Effector CD8-positive, alpha-beta T cell (primary cell): ENCODE measurements around the gene XRN2.
"Not testable (repeated sequence)": the region's sequence is repeated elsewhere in the genome, so short reads cannot be mapped to it uniquely, and the experiment has no call there.

ENCODE experiments used
- DNase-seq: peaks from one replicate; lab custom pipeline; 2025; lab: John Stamatoyannopoulos, UW

XRN2 gene

GRCh38 chr20:21344961-21345360 is 41.8 kb downstream of the XRN2 start:
- DNase-seq: no peak

- no peak for DNase-seq
These were observed 49.6 kb downstream of the XRN2 start for GRCh38 chr20:21352703-21353102.

GRCh38 chr20:21353236-21353635 is 50.1 kb downstream of the XRN2 start:
- no peak for DNase-seq

GRCh38 chr20:21355981-21356380 is 52.9 kb downstream of the XRN2 start:
- no peak for DNase-seq

- DNase-seq: no peak
These were observed 53.3 kb downstream of the XRN2 start for GRCh38 chr20:21356386-21356785.

DNA sequence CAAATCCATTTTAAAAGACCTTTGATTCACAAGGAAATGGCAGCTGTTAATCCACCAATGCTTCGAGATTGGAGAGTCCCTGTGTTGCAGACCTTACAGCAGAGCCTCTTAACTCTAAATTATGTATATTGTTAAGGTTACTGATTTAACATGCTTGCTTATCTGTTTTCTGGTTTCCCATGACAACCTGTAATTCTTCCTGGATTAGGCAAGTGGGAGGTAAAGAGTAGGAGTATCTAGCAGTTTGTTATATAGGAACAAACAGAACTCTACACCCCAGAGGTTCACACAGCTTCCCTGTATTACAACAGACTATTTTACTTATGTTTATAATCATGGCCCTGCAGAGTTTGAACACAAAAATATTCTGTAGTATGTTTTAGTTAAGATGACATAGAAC is 54.7 kb downstream of the XRN2 start:
- no peak for DNase-seq

GRCh38 chr20:21358737-21359136 is 55.6 kb downstream of the XRN2 start:
- DNase-seq: no peak

DNA sequence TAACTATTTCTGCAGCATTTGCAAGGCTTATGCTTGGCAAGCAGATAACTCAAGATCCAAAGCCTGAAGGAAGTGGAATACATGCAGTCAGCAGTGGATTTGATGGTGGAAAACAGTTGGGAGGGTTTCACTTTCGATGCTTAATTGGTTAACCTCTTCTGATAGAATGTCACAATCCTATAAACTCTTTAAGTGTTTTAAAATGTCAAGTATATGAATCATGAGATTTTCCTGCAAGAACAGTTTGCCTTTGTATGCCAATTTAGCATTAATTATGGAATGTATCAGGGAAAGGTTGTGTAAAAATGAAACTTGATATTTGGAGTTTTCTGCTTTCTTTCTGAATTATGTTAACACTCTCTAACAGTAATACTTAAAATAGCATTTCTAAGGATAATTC is 57.6 kb downstream of the XRN2 start:
- DNase-seq: no peak

GRCh38 chr20:21361266-21361665 is 58.1 kb downstream of the XRN2 start:
- no peak for DNase-seq

- DNase-seq: no peak
These were observed 61.3 kb downstream of the XRN2 start for GRCh38 chr20:21364413-21364812.

DNA sequence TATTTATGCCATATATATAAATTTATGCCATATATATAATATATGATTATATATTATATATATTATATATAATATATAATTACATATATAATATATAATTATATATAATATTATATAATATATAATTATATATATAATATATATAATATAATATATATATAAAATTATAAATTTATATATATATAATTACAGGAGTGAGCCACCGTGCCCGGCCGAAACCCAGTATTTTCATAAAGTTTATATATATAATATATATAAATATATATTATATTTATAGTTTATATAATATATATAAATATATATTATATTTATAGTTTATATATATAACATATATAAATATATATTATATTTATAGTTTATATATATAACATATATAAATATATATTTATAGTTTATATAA is 62.6 kb downstream of the XRN2 start:
- DNase-seq: no peak

GRCh38 chr20:21366273-21366672 is 63.1 kb downstream of the XRN2 start:
- not testable (repeated sequence) for DNase-seq

DNA sequence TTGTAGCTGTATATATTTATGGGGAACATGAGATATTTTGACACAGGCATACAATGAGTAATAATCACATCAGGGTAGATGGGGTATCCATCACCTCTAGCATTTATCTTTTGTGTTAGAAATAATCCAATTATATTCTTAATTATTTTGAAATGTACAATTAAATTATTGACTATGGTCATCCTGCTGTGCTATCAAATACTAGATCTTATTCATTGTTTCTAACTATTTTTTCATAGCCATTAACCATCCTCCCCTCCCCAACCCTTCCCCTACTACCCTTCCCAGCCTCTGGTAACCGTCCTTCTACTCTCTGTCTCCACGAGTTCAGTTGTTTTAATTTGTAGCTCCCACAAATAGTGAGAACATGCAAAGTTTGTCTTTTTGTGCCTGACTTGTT is 65.7 kb downstream of the XRN2 start:
- no peak for DNase-seq

GRCh38 chr20:21371193-21371592 is 68.1 kb downstream of the XRN2 start:
- DNase-seq: no peak

DNA sequence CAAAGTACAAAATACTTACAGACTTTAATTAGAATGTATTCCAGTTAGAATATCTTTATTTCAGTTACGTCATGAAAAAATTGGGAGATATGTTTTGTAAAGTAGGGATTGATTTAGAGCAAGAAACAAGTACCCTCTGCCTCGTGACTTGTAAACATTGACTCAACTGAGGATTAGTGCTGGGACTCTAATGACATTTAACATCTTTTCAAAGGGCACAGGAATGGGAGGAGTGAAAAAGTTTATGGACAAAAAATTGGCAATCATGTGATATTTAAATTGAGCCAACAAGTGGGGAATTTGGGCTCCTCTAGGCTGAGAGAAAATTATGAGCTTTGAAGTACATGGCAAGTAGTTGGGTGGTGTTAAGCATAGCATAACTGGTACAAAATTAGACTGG is 68.9 kb downstream of the XRN2 start:
- DNase-seq: no peak

DNA sequence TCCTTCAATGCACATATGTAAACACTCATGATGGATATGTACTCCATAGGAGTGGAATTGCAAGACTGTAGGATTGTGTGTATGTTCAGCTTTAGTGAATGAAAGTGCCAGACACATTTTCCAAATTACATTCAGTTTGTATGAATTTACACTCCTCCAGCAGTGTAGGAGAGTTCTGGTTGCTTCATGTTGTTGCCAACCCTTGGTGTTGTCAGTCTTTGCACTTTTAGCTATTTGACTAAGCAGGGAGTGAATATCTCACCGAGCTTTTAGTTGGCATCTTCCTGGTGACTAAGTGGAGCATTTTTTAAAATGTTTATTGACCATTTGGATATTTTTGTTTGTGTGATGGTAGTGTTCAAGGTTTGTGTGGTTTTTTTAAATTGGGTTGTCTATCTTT is 70.3 kb downstream of the XRN2 start:
- DNase-seq: no peak

DNA sequence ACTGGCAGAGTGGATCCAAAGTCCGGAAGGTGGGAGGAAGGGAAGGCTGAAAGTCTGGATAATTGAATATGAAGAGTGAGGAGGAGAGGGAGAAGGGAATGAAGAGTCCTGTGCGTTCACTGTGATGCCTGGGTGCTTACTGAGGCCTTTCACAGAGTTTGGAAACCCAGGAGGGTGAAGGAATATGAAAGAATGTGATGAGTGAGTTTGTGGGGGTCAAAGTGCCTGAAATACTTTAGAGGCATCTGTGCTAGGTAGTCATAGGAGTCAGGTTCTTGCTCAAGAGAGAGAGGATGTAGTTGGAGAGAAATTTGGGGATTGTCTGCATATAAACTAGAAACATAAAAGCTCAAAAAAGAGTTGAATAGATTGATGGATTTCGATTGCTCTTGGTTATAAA is 73.5 kb downstream of the XRN2 start:
- no peak for DNase-seq

- no peak for DNase-seq
These were observed 74.6 kb downstream of the XRN2 start for GRCh38 chr20:21377701-21378100.

GRCh38 chr20:21378259-21378658 is 75.1 kb downstream of the XRN2 start:
- DNase-seq: no peak

DNA sequence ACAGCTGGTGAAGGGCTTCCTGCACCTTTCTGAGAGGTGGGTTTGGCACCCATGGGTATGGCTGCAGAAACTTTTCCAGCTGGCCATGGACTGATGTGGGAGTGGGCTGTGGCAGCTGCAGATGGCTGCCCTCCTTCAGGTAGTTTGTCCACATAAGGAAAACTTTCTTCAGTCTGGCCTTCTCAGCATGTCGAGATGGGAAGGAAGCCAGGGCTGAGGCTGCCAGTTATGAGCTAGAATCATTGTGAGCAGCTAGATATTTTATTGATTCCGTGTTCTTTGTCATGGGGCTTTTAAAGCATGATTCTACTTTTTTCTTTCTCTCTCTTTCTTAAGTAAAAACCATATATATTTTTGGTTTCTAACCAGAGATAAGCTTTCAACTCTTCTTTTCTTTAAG is 77.6 kb downstream of the XRN2 start:
- no peak for DNase-seq

GRCh38 chr20:21381619-21382018 is 78.5 kb downstream of the XRN2 start:
- no peak for DNase-seq

- DNase-seq: no peak
These were observed 81.3 kb downstream of the XRN2 start for GRCh38 chr20:21384308-21384892.

DNA sequence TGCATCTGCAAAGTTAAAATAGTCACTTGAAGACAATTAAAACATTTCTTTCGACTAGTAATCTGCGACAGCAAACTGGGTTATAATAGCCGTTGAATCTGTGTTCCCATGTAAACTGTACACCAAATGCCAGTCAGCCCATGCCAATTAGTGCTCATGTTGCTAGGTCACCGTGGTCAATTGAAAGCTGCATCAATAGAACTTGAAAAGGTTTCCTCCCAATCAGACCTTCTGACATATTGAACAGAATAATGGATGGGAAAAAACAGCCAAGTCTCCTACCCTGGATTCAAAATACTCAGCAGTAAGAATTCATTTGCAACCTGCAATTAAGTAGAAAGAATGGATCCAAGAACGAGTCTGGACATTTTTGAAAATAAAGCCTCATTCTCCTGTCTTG is 83.0 kb downstream of the XRN2 start:
- no peak for DNase-seq

- no peak for DNase-seq
These were observed 84.4 kb downstream of the XRN2 start for GRCh38 chr20:21387528-21387927.

DNA sequence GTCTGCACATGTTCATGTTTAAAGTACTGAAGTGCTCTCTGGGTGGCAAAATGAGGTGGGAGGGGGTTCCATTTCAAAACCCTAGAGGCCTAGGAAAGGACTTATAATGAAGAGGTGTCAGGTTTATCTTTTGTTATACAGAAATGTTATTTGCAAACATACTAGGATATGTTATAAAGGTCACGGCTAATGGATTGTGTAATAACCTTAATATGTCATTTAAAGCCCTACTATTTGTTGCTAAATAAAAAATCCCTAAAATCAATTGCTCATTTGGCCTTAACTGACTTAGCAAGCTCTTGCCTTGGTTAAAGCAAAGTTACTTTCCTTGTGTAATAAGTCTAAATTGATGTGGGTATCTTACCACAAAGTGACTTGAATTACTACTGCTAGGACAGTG is 85.4 kb downstream of the XRN2 start:
- DNase-seq: no peak
